Gastroesophageal sphincter (tissue), 3 donors: ENCODE measurements around the gene CEP63.

Experiments used
- EP300 ChIP-seq: sonication (generic); formaldehyde crosslinking; IDR thresholded peaks from one replicate; pipeline ENCODE4 v1.6.1; 2017; ENCODE audit warnings: antibody characterized with exemption, mild to moderate bottlenecking
- POLR2A ChIP-seq, 2 donors: fragments of 450-650 bp; IDR thresholded peaks; one replicate each; pipeline ENCODE4 v1.6.1; 2017; ENCODE audit warnings: antibody characterized with exemption in 2 of 2, mild to moderate bottlenecking in 2 of 2, moderate library complexity in 1 of 2
- POLR2AphosphoS5 ChIP-seq: sonication (generic); formaldehyde crosslinking; IDR thresholded peaks from one replicate; pipeline ENCODE4 v1.6.1; 2017; ENCODE audit warnings: antibody characterized with exemption
- TF ChIP-seq, protein P1 (sequence below), 4 experiments: fragments of 200-600 bp in 2 of 4; fragments of 450-650 bp in 2 of 4; sonication (generic) in 1 of 4; IDR thresholded peaks; one replicate each; pipeline ENCODE4 v1.5.1; 2017 to 2019; ENCODE audit warnings: antibody characterized with exemption in 4 of 4, mild to moderate bottlenecking in 2 of 4, moderate library complexity in 2 of 4

DNA sequence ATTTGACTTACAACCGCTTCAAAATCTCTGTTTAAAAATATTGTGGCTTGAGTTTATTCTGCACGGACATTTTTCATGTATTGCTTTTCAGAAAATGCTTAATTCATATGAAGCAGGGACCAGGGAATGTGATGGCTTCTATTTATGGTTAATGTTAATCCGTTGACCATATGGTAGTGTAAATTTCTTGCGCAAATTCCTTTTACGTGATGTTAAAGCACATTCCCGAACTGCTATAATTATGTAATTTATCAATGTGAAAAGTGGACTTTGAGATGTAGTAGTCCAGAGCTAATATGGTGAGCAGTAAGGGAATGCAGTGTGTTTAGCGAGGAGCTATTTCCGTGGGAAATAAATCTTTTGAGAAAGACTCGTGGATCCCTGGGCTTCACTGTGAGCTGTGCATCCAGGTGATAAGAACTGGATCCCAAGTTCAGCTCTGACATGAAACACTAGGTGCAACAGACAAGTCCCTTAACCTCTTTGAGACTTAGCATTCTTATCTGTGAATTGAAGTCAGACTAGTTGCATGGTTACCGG is 27.4 kb upstream of the CEP63 start:
- TF ChIP-seq POLR2A (IDR thresholded peaks at IDR 0.05) (no peak), POLR2AphosphoS5 (no peak), EP300 (no peak)
- TF ChIP-seq, protein P1, sequence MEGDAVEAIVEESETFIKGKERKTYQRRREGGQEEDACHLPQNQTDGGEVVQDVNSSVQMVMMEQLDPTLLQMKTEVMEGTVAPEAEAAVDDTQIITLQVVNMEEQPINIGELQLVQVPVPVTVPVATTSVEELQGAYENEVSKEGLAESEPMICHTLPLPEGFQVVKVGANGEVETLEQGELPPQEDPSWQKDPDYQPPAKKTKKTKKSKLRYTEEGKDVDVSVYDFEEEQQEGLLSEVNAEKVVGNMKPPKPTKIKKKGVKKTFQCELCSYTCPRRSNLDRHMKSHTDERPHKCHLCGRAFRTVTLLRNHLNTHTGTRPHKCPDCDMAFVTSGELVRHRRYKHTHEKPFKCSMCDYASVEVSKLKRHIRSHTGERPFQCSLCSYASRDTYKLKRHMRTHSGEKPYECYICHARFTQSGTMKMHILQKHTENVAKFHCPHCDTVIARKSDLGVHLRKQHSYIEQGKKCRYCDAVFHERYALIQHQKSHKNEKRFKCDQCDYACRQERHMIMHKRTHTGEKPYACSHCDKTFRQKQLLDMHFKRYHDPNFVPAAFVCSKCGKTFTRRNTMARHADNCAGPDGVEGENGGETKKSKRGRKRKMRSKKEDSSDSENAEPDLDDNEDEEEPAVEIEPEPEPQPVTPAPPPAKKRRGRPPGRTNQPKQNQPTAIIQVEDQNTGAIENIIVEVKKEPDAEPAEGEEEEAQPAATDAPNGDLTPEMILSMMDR (IDR thresholded peaks at IDR 0.05) = no peak
